Occipital lobe (tissue), 2 donors: ENCODE results near the gene CD200R1. TPM values are rescaled to one million over a fixed set of nuclear protein-coding genes. Genes with fewer than 3 reads are reported as not detected.

ENCODE experiments used
- DNase-seq: peaks from one replicate; lab custom pipeline; 2025; lab: John Stamatoyannopoulos, UW
- total RNA-seq: library from RNA; depleted of rRNA; stranded (reverse); fragments of >200 nt; gene quantifications from one replicate; pipeline ENCODE4 v1.2.3, GENCODE V29; 2014

Gene CD200R1
- total RNA-seq, 1 donor from 2014 or later, result 0.62 TPM

- no peak for DNase-seq
Measured at GRCh38 chr3:112888381-112889085, 86.4 kb downstream of the CD200R1 start.

GRCh38 chr3:112884678-112885290 is 90.1 kb downstream of the CD200R1 start:
- no peak for DNase-seq

GRCh38 chr3:112881891-112882290 is 93.0 kb downstream of the CD200R1 start:
- DNase-seq, result no peak

GRCh38 chr3:112875561-112875960 is 99.3 kb downstream of the CD200R1 start:
- no peak for DNase-seq

- no peak for DNase-seq
Measured at GRCh38 chr3:112874725-112875124, 100.2 kb downstream of the CD200R1 start.

- DNase-seq, result no peak
Measured at GRCh38 chr3:112873632-112874031, 101.3 kb downstream of the CD200R1 start.

GRCh38 chr3:112871735-112872134 is 103.2 kb downstream of the CD200R1 start:
- no peak for DNase-seq

Other genes with a start within 250 kb of the CD200R1 start
- not detected for gene CD200R1L, start 128.2 kb downstream of the CD200R1 start, total RNA-seq
- 25.3 TPM for gene GTPBP8, start 15.9 kb upstream of the CD200R1 start, total RNA-seq
- 11.2 TPM for gene BOC, start 236.5 kb upstream of the CD200R1 start, total RNA-seq